K562 (cell line): ENCODE data around the gene METRN. TPM values are rescaled to one million over a fixed set of nuclear protein-coding genes. Genes with fewer than 3 reads are reported as not detected.

ENCODE experiments used
- CBX1 ChIP-seq: sonication (generic); IDR thresholded peaks from 2 replicates; pipeline ENCODE4 v1.6.1; 2016; ENCODE audit warnings: antibody characterized with exemption, low read depth, mild to moderate bottlenecking
- DDX20 ChIP-seq: fragments of 450-650 bp; IDR thresholded peaks from 2 replicates; pipeline ENCODE4 v1.6.1; 2016; ENCODE audit warnings: missing genetic modification characterization, low read depth, mild to moderate bottlenecking, missing compliant biosample characterization, moderate library complexity
- GATA2 ChIP-seq: sonication (generic); formaldehyde crosslinking; IDR thresholded peaks from 2 replicates; pipeline ENCODE4 v1.4.0; 2020; ENCODE audit warnings: mild to moderate bottlenecking, missing genetic modification reagents
- MAZ ChIP-seq, 2 experiments: fragments of 450-650 bp in 1 of 2; sonication (generic) in 1 of 2; formaldehyde crosslinking; IDR thresholded peaks in 1 of 2; conservative IDR thresholded peaks in 1 of 2; 2 replicates each; pipeline versions ENCODE4 v1.4.0 to v1.5.0; 2020; ENCODE audit warnings: mild to moderate bottlenecking in 1 of 2, missing genetic modification reagents in 1 of 2
- PHF8 ChIP-seq: fragments of 200-600 bp; sonication (generic); IDR thresholded peaks from 2 replicates; pipeline ENCODE4 v1.6.1; 2012; ENCODE audit warnings: mixed run types, mild to moderate bottlenecking, inconsistent platforms, low read length, moderate library complexity, borderline replicate concordance
- RBM39 ChIP-seq: fragments of 200-400 bp; formaldehyde crosslinking; optimal IDR thresholded peaks from 2 replicates; pipeline ENCODE3; 2018; ENCODE audit warnings: low read depth, low read length
- ZNF696 ChIP-seq: fragments of 250-450 bp; sonication (Bioruptor Pico); conservative IDR thresholded peaks from 2 replicates; pipeline ENCODE4 v1.4.0; 2020; ENCODE audit warnings: mild to moderate bottlenecking, moderate library complexity
- polyA plus RNA-seq, 8 experiments: library from polyadenylated mRNA; depleted of rRNA in 4 of 8; stranded (reverse) in 5 of 8; unstranded in 3 of 8; fragments of >200 nt; fragmentation: Nextera tagmentation in 2 of 8; fragmentation: Illumina TruSeq in 1 of 8; extraction: Ambion mirVana in 2 of 8; extraction: Trizol in 1 of 8; gene quantifications; 2 replicates each; pipeline versions ENCODE4 v1.2.1 to v1.2.3, GENCODE V29; 2011 to 2014; ENCODE audit warnings: inconsistent platforms in 1 of 8, missing spikeins in 1 of 8
- total RNA-seq, 7 experiments: library from RNA; depleted of rRNA in 6 of 7; stranded (reverse); fragments of >200 nt in 6 of 7; fragmentation: Illumina TruSeq in 2 of 7; extraction: Trizol in 2 of 7; gene quantifications; 2 replicates each; pipeline versions ENCODE4 v1.2.1 to v1.2.3, GENCODE V29; 2011 to 2021; ENCODE audit warnings: low replicate concordance in 1 of 7
- TF ChIP-seq, protein P1 (sequence below): fragments of 450-650 bp; IDR thresholded peaks from 2 replicates; pipeline ENCODE4 v1.6.1; 2016; ENCODE audit warnings: mild to moderate bottlenecking, moderate library complexity
- TF ChIP-seq, protein P2 (sequence below): fragments of 450-650 bp; formaldehyde crosslinking; IDR thresholded peaks from 2 replicates; pipeline ENCODE4 v1.4.0; 2022; ENCODE audit warnings: missing genetic modification characterization

The METRN gene
- total and polyA plus RNA-seq, 9 of the 15 experiments (the other 6 are each of a cell fraction or from before 2014, with no cell fraction given) = 0.20 to 89.8 (median 15.4) TPM

DNA sequence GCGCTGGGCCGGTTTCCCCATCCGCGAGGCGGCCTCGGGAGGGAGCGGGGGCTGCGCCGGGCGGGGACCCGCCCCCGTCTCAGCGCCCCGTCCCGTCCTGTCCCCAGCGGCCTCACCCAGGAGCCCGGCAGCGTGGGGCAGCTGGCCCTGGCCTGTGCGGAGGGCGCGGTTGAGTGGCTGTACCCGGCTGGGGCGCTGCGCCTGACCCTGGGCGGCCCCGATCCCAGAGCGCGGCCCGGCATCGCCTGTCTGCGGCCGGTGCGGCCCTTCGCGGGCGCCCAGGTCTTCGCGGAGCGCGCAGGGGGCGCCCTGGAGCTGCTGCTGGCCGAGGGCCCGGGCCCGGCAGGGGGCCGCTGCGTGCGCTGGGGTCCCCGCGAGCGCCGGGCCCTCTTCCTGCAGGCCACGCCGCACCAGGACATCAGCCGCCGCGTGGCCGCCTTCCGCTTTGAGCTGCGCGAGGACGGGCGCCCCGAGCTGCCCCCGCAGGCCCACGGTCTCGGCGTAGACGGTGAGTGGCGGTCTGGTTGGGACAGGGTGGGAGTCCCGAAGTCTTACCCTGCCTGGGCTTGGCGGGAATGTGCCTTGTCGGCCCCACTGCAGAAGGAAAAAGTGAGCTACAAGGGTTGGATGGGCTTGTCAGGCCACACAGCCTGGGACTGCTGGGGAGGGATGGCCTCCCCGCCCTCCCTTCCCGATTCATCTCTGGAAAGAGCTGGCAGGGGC, 720 bp downstream of the METRN start (continued):
- TF ChIP-seq, protein P1, sequence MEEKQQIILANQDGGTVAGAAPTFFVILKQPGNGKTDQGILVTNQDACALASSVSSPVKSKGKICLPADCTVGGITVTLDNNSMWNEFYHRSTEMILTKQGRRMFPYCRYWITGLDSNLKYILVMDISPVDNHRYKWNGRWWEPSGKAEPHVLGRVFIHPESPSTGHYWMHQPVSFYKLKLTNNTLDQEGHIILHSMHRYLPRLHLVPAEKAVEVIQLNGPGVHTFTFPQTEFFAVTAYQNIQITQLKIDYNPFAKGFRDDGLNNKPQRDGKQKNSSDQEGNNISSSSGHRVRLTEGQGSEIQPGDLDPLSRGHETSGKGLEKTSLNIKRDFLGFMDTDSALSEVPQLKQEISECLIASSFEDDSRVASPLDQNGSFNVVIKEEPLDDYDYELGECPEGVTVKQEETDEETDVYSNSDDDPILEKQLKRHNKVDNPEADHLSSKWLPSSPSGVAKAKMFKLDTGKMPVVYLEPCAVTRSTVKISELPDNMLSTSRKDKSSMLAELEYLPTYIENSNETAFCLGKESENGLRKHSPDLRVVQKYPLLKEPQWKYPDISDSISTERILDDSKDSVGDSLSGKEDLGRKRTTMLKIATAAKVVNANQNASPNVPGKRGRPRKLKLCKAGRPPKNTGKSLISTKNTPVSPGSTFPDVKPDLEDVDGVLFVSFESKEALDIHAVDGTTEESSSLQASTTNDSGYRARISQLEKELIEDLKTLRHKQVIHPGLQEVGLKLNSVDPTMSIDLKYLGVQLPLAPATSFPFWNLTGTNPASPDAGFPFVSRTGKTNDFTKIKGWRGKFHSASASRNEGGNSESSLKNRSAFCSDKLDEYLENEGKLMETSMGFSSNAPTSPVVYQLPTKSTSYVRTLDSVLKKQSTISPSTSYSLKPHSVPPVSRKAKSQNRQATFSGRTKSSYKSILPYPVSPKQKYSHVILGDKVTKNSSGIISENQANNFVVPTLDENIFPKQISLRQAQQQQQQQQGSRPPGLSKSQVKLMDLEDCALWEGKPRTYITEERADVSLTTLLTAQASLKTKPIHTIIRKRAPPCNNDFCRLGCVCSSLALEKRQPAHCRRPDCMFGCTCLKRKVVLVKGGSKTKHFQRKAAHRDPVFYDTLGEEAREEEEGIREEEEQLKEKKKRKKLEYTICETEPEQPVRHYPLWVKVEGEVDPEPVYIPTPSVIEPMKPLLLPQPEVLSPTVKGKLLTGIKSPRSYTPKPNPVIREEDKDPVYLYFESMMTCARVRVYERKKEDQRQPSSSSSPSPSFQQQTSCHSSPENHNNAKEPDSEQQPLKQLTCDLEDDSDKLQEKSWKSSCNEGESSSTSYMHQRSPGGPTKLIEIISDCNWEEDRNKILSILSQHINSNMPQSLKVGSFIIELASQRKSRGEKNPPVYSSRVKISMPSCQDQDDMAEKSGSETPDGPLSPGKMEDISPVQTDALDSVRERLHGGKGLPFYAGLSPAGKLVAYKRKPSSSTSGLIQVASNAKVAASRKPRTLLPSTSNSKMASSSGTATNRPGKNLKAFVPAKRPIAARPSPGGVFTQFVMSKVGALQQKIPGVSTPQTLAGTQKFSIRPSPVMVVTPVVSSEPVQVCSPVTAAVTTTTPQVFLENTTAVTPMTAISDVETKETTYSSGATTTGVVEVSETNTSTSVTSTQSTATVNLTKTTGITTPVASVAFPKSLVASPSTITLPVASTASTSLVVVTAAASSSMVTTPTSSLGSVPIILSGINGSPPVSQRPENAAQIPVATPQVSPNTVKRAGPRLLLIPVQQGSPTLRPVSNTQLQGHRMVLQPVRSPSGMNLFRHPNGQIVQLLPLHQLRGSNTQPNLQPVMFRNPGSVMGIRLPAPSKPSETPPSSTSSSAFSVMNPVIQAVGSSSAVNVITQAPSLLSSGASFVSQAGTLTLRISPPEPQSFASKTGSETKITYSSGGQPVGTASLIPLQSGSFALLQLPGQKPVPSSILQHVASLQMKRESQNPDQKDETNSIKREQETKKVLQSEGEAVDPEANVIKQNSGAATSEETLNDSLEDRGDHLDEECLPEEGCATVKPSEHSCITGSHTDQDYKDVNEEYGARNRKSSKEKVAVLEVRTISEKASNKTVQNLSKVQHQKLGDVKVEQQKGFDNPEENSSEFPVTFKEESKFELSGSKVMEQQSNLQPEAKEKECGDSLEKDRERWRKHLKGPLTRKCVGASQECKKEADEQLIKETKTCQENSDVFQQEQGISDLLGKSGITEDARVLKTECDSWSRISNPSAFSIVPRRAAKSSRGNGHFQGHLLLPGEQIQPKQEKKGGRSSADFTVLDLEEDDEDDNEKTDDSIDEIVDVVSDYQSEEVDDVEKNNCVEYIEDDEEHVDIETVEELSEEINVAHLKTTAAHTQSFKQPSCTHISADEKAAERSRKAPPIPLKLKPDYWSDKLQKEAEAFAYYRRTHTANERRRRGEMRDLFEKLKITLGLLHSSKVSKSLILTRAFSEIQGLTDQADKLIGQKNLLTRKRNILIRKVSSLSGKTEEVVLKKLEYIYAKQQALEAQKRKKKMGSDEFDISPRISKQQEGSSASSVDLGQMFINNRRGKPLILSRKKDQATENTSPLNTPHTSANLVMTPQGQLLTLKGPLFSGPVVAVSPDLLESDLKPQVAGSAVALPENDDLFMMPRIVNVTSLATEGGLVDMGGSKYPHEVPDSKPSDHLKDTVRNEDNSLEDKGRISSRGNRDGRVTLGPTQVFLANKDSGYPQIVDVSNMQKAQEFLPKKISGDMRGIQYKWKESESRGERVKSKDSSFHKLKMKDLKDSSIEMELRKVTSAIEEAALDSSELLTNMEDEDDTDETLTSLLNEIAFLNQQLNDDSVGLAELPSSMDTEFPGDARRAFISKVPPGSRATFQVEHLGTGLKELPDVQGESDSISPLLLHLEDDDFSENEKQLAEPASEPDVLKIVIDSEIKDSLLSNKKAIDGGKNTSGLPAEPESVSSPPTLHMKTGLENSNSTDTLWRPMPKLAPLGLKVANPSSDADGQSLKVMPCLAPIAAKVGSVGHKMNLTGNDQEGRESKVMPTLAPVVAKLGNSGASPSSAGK = peak; percentile 33; the same call in 1 of the 2 replicates
- TF ChIP-seq RBM39 = no peak
- TF ChIP-seq, protein P2, sequence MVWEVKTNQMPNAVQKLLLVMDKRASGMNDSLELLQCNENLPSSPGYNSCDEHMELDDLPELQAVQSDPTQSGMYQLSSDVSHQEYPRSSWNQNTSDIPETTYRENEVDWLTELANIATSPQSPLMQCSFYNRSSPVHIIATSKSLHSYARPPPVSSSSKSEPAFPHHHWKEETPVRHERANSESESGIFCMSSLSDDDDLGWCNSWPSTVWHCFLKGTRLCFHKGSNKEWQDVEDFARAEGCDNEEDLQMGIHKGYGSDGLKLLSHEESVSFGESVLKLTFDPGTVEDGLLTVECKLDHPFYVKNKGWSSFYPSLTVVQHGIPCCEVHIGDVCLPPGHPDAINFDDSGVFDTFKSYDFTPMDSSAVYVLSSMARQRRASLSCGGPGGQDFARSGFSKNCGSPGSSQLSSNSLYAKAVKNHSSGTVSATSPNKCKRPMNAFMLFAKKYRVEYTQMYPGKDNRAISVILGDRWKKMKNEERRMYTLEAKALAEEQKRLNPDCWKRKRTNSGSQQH (CRISPR knock-in tag) = no peak
- no peak for TF ChIP-seq GATA2 (CRISPR knock-in tag)
- peak in 1 of 2 experiments; percentile 65; a peak in 2 of 4 replicates for TF ChIP-seq MAZ (CRISPR knock-in tag; conservative IDR thresholded peaks at IDR 0.05 in 1 of 2, IDR thresholded peaks at IDR 0.05 in 1 of 2)
- TF ChIP-seq DDX20 = no peak
- 0 out of 2 replicates have a peak, but pooled peaks have one; percentile 7 for TF ChIP-seq CBX1
- TF ChIP-seq ZNF696 (CRISPR knock-in tag) = no peak
- TF ChIP-seq PHF8 = peak; percentile 20; the same call in 1 of the 2 replicates
